Stimulated activated CD4-positive, alpha-beta T cell treated with anti-CD3 and anti-CD28 coated beads, TNF-alpha, amount 100 ng/mL, for 1 hour (primary cell): ENCODE results near the gene TSEN34.
"Not testable (repeated sequence)": the region's sequence is repeated elsewhere in the genome, so short reads cannot be mapped to it uniquely, and the experiment has no call there.

Experiments
- DNase-seq, 3 donors: peaks; one replicate each; pipeline ENCODE4 v3.0.0-alpha.2; 2020; ENCODE audit warnings: low read depth in 3 of 3, low spot score in 1 of 3

TSEN34 gene

DNA sequence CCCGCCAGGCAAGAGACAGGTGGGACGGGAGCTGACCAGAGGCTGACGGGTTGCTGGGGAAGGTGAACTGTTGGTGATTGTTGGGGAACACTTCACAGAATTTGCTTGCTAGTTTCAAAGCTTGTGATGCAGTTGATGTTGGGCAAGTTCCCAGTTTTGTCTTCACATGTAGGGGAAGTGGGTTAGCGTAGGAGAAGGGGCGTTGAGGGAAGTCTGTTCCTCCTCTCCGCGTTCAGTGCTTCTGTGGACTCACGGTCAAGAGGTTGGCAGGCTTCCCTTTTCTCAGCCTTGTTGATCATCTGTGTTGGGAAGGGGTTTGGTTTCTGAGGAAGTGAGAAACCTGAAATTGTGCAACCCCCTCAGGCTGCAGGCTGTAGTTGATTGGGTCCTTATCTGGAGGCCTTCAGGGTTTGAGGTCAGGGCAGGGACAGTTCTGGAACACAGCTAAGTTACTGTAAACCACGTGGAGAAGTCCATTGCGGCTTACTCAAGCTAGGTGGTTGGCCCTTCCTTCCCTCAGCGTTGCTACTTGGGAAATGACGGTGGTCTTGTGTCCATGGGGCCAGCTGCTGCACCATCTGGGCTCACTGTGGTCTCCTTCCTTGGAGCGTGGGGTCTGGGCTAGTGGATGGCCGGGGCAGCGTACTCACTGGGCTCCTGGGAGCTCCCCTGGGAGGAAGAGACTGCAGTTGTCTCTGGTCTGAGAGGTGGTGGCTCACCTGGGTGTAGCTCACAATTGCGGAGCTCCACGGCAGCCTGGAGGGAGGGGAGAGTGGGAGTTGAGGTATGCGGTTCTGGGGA, 17.1 kb downstream of the TSEN34 start:
- no peak for DNase-seq

DNA sequence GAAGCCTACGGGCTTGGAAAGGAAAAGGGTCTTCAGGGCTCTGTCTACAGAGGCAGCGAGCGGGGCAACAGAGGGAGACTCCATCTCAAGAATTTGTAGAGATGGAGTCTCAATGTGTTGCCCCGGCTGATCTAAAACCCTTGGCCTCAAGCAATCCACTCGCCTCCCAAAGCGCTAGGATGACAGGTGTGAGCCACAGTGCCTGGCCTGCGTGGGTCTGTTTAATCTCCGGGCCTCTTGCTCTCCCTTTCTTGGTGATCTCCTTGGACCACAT, 17.6 kb downstream of the TSEN34 start:
- no peak for DNase-seq

DNA sequence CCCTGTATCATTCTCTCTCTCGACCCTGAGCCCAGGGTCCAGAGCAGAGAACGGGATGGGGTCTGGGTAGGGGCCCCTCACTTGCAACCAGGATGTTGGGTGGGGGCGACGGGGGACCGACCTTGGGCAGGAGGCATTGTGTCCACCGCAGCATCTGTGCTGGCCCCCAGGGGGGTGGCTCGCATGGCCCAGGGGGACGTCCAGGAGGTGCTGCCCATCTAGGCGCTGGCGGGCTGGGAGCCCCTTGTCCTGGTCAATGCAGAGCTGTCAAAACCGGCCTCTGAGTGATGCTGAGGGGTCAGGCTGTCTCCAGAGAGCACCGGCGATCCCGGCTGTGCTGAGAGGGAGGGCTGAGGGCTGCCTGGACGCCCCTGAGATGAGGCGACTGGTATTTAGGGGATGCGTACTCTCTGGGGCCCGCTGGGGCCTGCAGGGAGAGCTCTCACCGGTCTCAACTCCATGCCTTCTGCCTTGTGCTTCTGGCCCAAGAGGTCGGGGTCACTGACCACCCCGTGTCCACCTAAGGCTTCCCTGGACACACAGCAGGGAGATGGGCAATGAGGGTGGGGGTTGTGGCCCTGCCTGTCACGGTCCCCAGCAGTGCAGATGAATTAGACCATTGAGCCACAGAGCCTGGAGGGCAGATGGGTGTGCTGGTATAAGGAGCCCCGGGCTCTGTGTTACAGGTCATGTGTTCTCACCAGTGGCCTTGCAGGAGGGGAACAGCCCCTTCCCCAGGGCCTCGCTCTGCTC, 18.1 kb downstream of the TSEN34 start:
- DNase-seq, result no peak

DNA sequence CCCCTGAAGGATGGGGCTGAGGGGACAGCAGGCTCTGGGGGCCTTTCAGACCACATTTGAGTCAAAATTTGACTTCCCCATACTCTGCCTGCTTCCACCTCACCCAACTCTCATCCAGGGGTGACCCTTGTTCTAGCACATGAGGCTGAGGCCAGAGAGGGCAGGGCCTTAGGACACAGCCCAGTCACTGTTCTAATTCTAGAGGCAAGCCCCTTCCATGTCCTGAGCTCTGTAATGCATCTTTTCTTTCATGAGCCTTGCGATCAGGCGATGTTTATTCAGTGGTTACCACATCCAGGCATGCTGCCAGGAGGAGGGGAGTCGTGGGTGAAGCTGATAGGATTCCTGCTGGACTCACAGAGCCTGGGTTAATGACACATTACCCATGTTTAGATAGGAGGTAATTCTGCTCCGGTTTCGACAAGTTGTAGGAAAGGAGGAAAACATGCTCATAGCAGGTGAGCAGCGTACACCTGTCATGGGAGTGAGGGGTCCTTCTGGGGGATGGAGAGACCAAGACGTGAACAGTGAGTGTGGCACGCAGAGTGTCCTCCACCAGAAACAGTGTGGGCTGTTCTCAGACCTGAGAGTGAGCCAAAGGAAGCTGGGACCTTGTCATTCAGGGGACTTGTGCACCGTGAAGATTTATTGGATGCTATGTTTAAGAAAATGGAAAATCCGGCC, 18.8 kb downstream of the TSEN34 start:
- no peak for DNase-seq

DNA sequence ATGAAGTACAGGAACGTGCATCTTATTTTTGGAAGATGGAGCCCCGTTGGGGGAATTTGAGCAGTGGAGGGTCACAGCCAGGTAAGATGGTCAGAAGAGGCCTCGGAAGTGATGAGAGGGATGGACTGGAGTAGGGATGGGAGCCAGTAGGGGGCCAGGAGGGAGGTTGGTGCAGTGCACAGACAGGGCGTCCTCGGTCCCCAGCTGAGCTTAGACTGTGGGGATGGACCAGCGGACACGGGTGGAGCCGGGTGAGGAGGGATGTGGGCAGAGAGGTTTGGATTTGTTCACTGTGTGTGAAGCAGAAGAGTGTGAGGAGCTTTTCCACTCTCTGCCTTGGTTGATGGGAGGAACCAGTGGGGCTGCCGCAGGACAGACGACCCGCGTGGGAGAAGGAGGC, 20.1 kb downstream of the TSEN34 start:
- DNase-seq, result no peak

DNA sequence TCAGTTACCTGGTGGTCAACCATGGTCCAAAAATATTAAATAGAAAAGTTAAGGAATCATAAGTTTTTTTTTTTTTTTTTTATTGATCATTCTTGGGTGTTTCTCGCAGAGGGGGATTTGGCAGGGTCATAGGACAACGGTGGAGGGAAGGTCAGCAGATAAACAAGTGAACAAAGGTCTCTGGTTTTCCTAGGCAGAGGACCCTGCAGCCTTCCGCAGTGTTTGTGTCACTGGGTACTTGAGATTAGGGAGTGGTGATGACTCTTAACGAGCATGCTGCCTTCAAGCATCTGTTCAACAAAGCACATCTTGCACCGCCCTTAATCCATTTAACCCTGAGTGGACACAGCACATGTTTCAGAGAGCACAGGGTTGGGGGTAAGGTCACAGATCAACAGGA, 23.1 kb downstream of the TSEN34 start:
- DNase-seq, result not testable (repeated sequence)

DNA sequence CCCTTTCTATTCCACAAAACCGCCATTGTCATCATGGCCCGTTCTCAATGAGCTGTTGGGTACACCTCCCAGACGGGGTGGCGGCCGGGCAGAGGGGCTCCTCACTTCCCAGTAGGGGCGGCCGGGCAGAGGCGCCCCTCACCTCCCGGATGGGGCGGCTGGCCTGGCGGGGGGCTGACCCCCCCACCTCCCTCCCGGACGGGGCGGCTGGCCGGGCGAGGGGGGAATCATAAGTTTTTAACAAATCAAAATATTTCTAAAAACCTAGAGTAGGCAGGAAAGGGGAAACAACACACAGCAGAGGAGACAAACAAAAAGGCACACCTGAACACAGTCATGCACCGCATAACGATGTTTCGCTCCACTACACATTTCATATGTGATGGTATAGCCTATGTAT, 23.6 kb downstream of the TSEN34 start:
- DNase-seq, result not testable (repeated sequence)

DNA sequence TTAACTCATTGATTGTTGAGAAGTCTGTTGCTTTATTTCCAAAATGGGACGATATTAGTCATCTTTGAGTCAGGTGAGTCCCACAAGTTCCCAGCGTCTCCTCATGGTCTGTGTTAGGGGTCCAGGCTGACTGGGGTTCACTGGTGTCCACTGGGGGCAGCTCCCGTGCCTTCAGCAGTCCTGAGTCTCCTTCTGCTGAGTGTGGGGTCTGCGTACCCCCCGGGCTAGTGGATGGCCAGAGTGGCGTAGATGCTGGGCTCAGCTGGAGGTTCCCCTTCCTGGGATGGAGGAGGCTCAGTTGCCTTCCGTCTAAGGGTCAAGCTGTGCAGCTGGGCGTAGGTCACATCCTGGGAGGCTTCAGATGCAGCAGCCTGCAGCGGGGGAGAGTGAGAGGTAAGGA, 25.8 kb downstream of the TSEN34 start:
- no peak for DNase-seq

DNA sequence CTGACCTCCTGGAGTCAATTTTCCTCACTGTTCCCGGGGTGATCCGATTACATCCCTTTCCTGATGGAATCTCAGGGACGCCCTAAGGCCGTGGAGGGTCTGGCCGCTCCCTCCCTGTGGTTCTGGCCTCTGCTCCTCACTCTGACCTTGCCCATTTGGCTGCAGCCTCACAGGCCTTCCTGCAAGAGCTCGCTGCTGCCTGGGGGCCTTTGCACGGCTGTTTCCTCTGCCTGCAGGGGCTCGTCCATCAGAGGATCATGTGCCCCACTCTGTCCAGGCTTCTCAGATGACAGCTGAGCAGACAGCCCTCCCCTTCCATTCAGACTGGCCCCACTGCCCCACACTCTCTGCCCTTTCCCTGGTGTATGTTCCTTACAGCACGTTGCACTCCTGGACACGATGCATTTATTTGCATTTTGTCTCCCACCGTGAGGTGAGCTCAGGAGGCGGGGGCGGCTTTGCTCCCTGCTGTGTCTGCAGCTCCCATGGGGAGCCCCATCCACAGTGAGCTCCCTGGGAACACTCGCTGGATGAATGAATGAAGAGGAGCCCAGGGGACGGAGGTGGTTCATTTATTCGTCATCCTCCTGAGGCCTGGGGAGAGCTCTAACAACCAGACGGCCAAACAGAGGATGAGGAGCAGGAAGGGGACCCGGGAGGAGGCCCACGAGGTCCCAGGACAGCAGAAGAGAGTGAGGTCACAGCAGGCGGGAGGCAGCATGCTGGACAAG, 26.6 kb downstream of the TSEN34 start:
- DNase-seq, result not testable (repeated sequence)

DNA sequence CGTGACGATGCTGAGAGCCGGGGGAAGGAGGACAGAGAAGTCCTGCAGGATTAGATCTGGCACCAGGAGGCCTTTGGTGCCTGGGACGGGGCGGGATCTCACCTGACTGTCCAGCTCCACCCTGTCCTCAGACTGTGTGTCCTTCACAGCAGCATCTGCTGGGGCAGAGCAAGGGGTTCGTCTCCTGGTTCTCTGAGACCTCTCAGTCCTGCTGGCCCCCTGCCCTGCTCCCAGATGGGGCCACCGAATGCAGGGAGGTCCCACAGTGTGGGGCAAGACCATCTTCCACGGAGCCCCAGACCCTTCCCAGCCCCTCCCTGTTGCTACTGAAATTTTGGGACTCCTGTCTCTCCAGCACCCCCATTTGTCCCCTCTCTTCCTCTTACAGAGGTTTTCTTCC, 27.2 kb downstream of the TSEN34 start:
- DNase-seq, result no peak

DNA sequence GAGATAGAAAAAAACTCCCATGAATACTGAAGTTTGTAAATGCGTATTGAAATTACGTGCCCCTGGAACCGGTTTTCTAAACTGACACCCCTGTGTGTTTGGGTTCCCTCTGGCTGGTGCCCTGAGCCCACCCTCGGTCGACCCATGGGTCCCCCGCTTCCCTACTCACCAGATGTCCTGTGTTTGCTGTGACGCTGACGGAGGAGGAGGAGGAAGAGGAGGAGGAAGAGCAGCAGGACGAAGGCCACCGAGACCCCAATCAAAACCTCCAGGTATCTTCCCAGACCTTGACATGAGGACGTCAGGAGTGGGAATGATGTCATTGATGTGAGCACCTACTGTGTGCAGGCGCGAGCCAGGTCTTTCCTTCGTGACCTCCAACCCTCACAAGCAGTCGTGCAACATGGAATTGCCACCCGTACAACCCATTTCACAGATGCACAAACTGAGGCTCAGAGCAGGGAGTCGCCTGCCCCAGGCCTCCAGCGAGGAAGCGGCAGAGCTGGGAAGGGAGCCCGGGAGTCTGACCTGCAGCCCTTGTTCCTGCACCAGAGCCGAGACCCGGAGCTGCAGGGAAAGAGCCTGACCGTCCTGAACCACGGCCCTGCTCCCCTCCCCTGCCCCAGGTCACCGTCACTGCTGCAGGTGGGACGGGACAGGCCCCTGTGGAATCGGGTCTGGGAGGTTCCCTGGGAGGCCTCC, 28.0 kb downstream of the TSEN34 start:
- no peak for DNase-seq

DNA sequence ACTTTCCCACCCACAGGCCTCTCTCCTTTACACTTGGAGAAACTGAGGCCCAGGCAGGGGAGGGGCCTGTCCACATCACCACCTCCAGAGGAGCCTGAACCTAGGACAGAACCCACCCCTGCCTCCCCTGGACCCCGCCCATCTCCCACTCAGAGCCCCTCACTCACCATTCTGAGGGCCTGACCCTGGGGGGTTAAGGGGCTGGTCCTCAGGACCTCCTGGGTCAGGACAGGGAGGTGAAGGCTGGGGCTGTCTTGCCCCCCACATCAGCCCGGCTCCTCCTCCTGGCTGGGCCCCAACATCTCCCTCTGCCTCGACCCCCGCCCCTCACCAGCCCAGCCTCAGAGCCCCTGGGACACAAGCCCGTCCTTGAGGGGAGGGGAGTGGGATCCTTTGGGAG, 28.6 kb downstream of the TSEN34 start:
- DNase-seq, result not testable (repeated sequence)

DNA sequence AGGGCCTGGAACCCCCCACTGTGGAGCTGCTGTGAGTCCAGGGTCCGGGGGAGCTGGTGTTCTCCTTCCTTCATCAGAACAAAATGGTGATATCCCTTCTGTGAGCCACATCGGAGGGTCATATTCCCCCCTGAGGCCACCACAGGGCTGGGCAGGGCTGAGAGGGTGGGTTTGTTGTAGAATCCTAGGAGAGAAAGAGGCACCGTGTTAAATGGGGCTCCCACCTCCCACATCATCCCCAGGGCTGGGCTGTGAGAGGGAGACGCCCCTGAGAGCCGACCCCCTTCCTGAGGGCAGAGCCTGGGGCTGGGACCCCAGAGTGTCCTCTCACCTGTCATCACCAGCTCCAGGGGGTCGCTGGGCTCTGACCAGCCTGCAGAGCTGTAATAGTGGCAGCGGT, 30.8 kb downstream of the TSEN34 start:
- not testable (repeated sequence) for DNase-seq

DNA sequence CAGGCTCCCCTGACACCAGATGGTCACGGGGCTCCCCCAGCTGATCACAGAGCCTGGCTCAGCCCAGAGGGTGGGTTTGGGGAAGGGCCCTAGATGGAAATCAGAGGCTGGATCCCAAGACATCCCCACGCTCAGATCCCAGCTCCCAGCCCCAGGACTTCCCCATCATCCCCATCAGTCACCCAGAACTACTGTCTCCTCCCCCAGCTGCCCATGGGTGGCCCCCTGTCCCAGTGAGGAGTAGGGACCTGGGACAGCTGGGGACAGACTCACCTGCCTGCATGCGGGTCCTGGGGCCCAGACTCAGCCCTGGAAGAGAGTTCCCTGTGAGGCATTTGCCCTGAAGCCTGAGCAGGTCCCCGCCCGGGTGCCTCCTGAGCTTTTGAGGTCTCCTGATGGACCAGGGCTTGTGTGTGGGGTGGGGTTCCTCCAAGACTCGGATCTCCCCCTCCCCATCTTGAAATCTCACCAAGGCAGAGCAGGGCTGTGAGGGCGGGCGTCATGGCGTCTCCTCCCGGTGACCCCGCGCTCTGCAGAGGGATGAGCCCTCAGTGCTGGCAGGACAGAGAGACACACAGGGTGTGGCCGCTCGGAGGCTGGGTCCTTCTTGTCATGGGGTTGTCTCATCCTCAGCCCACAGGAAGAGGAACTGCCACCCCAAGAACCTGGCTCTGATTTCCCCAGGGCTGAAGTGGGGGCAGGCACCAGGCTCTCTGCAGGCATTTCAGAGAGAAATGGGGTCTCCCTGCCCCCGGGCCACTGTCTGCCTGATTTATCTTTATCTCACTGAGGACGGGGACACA, 31.6 kb downstream of the TSEN34 start, which contains the start of gene LILRB3:
TSS of gene LILRB3 (minus strand) at position 534 of the 803 bp plus-strand sequence. CDS start at position 503, 31 bp downstream.
- DNase-seq, result not testable (repeated sequence)

DNA sequence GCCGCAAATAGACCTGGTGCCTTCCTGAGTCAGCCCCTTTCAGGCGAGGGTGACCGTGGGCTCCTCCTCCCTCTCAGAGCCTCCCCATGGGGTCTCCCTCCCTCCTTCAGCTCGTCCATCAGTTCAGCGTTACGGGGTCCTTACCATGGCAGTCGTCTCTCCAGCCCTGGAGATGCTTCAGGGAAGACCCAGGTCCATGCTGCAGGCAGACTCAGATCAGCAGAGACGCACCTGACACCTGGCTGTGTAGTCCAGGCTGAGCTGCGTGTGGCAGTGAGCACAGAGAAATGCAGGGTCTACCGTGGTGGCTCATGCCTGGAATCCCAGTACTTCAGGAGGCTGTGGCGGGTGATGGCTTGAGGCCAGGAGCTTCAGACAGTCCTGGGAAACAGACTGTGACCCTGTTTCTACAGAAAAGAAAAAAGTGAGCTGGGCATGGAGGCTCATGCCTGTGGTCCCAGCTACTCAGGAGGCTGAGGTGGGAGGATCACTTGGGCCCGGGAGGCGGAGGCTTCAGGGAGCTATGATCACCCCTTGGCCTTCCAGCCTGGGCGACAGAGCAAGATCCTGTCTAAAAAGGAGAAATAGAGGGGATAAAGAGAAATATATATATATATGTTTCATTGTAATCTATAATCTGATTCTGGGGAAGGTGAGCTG, 32.3 kb downstream of the TSEN34 start:
- DNase-seq, result not testable (repeated sequence)

DNA sequence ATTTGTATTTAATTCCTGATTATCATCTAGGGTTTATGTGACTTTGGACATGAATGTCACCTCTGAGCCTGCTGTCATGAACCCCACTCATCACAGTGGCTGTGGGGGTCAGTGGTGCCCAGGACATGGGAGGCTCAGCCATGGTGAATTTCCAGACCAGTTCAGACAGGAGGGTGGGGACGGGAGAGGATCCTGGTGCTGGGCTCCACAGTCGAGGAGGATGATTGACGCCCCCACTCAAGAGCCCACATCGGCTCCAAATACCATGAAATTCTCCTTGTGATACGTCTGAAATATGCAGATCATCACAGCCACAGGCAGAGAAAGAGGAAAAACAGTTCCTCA, 32.8 kb downstream of the TSEN34 start:
- DNase-seq, result not testable (repeated sequence)

DNA sequence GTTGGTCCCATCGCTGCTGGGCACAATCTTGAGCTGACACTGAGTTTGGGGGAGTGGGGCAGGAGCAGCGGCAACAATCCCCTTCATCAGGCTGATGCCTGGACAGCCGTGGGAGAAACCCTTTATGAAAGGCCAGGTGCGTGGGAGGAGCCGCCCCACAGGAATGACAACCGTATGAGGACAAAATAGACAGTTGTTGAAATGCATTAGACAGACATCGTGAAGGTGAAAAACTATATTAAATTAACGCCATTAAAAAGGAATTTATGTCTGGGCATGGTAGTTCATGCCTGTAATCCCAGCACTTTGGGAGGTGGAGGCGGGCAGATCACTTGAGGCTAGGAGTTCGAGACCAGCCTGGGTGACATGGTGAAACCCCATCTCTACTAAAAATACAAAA, 33.5 kb downstream of the TSEN34 start:
- not testable (repeated sequence) for DNase-seq

DNA sequence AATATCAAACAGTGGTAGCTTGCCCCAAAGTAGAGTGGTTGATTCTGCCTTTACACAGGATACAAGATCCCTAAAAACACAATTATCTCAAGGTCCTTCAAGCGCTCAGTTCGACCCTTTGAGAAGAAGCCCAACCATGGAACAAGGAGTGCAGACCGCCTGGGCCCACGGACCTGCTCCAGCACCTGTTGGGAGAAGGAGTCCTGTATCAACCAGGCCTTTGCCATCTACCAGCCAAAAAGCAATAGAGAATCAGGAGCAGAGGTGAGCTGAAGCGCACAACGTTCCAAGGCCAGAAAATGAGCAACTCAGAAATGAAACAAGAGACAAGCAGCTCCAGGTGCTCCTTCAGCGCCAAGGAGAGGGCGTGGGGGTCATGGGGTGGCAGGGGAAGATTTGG, 38.0 kb downstream of the TSEN34 start:
- DNase-seq, result no peak

DNA sequence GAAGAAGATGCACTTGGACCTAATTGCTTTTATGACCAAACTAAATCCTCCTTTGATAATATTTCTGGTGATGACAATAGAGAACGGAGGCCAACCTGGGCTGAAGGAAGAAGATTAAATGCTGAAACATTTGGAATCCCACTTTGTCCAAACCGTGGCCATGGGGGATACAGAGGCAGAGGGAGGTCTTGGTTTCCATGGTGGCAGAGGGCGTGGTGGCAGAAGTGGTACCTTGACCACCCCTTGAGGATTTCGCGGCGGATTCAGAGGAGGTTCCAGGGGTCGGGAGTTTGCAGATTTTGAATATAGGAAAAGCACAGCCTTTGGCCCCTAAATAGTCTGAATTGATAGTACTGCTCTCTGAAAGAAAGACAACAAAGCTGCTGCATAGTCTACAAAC, 38.9 kb downstream of the TSEN34 start:
- DNase-seq, result no peak
